Adipose tissue (tissue), 3 donors: ENCODE measurements around the gene MRGPRX1. TPM values are rescaled to one million over a fixed set of nuclear protein-coding genes. Genes with fewer than 3 reads are reported as not detected.

Source experiments
- H3K27ac ChIP-seq: one replicate; pipeline ENCODE4 v1.5.1; 2013; ENCODE audit warnings: low read depth, low read length
- WGBS, 3 donors: extraction: QIAGEN DNeasy Blood & Tissue Kit; methylation state at CpG; one replicate each; pipeline ENCODE4 v1.1.7; 2013; 5-methylcytosine and 5-hydroxymethylcytosine counted together
- polyA plus RNA-seq, 3 donors: library from polyadenylated mRNA; stranded (reverse); fragments of 200-250 nt; gene quantifications; one replicate each; pipeline ENCODE4 v1.2.3, GENCODE V29; 2013
- donor health status: healthy with polysubstance abuse.
- donor health status: Bipolar disorder and iron deficiency.
- donor health status: healthy.

Gene MRGPRX1
- polyA plus RNA-seq, 3 donors: not detected

- 53 to 70% (median 54%) methylated on average over 1 of the region's 1 CpG for WGBS, 3 donors
Observed at GRCh38 chr11:18890615-18891014, 48.6 kb downstream of the MRGPRX1 start.

More at GRCh38 chr11:18890615-18891014, 48.6 kb downstream of the MRGPRX1 start:
- no peak overlapping the region for H3K27ac ChIP-seq

Other genes starting within 250 kb of the MRGPRX1 start
- 1 to 10 TPM; 1.2 to 2.5 (median 1.5) TPM for gene TMEM86A, start 240.6 kb downstream of the MRGPRX1 start, polyA plus RNA-seq
- under 1 TPM; 0.11 to 0.30 (median 0.27) TPM for gene IGSF22, start 213.2 kb downstream of the MRGPRX1 start, polyA plus RNA-seq
- gene PTPN5, start 147.6 kb downstream of the MRGPRX1 start, polyA plus RNA-seq: 1 to 10 TPM in 1 of 3 donors, under 1 TPM in 2; 0.16 to 1.8 (median 0.74) TPM
- under 1 TPM in 1 of 3 donors, not detected in 2; 0.06 TPM for gene MRGPRX2, start 121.3 kb upstream of the MRGPRX1 start, polyA plus RNA-seq
- 1 to 10 TPM; 4.6 to 5.7 (median 5.2) TPM for gene ZDHHC13, start 177.8 kb upstream of the MRGPRX1 start, polyA plus RNA-seq